GM21786 (cell line): Measurements from ENCODE around the gene CD4.
"Not testable (repeated sequence)": the region's sequence is repeated elsewhere in the genome, so short reads cannot be mapped to it uniquely, and the experiment has no call there.

ENCODE experiments used
- ATAC-seq: cut with Tn5 transposase; IDR thresholded peaks from one replicate; pipeline ENCODE4 v1.9.1; 2021; ENCODE audit not compliant: unreplicated experiment

Gene CD4

GRCh38 chr12:6788972-6789924, at the start of gene CD4:
TSS of gene CD4 (plus strand) at chr12:6789528. CDS start at chr12:6800139, 10,611 bp downstream.
- ATAC-seq: no peak

DNA sequence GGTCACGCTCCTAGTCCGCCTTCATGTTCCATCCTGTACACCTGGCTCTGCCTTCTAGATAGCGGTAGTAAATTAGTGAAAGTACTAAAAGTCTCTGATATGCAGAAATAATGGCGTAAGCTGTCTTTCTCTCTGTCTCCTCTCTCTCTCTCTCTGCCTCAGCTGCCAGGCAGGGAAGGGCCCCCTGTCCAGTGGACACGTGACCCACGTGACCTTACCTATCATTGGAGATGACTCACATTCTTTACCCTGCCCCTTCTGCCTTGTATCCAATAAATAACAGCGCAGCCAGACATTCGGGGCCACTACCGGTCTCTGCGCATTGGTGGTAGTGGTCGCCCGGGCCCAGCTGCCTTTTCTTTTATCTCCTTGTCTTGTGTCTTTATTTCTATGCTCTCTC, 47.2 kb upstream of the CD4 start:
- ATAC-seq: not testable (repeated sequence)

- ATAC-seq: no peak
Observed at GRCh38 chr12:6742834-6743233, 46.5 kb upstream of the CD4 start.

DNA sequence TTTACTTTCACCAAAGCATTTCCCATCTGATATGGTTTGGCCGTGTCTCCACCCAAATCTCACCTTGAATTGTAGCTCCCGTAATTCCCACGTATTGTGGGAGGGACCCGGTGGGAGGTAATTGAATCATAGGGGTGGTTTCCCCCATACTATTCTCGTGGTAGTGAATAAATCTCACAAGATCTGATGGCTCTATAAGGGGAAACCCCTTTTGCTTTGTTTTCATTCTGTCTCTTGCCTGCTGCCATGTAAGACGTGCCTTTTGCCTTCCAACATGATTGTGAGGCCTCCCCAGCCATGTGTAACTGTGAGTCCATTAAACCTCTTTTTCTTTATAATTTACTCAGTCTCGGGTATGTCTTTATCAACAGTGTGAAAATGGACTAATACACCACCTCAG, 46.0 kb upstream of the CD4 start:
- not testable (repeated sequence) for ATAC-seq

DNA sequence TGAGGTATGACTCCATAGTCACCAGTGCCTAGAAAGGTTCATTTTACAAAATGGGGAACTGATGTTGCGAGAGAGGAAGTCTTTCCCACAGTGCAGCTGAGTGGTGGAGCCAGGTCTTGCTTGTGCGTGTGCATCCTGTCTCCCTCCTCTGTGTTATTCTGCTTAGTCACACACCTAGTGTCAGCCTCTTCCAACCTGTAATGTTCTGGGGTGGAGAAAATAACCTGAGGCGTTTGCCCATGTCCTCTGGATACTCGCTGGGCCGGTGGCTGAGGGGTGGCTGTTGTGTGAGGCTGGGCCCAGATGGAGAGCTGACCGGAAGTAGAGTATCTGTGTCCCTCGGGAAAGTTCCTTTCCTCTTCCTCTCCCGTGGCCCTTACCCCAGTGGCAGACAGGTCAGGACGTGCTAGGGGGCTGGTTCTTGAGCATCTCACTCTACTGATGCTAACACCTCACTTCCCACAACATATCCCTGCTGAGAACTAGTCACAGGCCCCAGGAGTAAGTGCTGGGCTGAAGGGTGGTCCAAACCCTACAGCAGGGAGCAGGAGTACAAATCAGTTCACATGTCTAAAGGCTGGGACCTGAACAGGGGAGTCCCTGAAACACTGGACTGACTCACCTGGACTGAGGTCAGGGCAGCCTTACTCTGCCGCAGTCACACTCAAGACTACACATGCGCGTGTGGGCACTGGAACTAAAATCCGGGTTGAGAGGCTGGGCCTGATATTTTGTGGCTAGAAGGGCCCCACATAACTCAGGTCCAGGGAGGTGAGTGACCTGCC, 43.4 kb upstream of the CD4 start:
- ATAC-seq: no peak

DNA sequence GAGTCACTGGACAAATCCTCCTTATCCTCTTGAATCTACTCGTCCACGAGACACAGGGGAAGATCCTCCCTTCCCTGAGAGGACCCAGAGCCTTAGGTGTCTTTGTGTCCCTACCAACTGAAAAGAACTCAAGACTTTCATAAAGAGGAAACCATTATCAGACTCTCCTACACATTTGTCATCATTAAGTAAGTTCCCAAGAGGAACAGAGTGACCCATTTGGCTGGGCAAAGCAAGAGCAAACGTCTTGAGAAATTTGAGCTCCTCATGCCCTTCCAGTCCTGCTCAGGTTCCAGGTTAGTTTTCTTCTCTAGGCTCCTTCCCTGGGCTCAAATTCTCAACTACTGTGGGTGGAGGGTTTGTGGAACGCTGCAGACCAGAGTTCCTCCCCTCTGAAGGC, 42.1 kb upstream of the CD4 start:
- ATAC-seq: no peak

DNA sequence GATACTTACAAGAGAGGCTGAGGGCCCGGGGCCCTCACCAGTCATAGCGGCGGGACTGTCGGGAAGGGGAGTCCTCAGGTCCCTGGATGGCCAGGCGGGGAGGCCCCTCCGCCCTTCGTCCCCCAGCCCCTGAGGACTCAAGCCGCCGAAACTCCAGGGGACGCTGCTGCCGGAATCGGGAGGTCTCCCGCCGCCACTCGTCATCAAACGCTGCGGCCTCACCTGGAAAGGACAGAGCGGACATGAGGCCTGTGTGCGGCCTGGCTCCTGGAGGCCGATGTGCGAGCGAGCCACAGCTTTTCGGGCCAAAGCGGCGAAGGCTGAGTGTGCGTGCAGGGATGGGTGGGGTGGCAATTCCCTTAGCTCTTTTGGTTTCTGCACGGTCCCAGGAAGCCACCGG, 40.6 kb upstream of the CD4 start:
- ATAC-seq: no peak

DNA sequence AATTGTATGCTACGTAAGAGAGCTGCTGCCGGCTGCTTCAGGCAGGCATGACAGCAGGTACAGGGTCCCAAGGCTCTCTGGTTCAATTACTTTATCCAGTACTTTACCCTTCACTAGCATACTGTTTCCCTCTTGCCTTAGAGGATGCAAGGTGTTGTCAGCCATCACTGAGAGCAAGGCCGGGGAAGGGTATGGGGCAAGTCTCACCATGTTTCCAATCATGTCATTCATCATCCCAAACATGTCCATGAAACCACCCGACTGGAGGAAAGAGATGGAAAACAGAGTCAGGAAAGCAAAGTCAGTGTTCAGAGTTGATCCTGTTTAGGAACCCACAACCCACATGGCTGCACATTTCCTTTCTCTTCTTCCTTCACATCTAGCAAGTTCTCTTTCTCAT, 38.8 kb upstream of the CD4 start:
- ATAC-seq: no peak

DNA sequence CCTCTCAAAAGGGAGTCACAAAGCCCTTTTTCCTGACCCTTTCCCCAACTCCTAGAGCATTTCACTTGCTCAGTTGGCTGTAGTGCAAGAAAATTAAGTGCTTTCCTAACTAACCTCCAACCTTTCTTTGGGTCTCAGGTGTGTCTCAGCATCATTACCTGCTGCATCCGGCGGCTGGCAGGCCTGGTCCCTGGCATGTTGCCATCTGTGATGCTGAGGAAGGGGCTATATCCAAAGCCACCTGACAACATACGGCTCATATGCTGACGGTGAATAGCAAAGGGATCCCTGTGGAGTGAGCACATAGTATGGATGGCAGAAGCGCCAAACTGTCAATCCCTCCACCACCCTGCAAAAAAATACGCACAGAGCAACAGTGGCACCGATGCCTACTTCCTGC, 37.6 kb upstream of the CD4 start:
- ATAC-seq: no peak

DNA sequence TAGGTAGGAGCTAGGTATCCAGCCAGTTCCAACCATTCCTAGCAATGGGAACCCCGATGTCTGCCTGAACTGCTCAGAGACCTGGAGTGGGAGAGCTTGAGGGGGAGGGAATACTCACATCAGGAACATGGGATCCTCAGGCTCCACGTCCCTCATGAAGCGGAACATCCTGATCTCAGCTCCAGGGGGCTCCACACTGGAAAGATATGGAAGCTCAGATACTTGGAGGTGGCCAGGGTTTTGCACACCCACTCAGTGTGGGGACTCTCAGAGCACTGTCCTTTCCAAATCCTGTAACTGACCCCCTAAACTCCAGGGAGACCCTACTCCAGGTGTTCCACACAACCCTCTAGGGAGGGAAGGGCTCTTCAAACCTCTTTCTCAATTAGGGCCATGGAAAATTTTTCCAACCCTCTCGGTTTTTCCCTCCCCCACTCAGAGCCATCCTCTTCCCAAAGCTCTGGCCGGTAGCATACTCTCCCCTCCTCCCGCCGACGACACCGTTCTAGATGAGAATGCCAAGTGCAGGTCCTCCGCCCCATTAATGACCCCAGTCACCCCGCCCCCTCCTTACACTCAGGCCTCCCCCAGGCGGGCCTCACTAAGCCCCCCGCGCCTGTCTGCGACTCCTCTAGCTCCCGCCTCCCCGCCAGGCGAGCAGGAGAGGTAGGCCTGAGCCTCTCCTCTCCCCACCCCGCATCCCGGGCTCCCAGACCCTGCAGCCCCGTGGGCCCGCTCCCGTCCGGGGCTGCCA, 37.0 kb upstream of the CD4 start:
- no peak for ATAC-seq

- peak; percentile 93 for ATAC-seq
Observed at GRCh38 chr12:6752921-6753771, 36.2 kb upstream of the CD4 start, which contains the start of gene MLF2. TSS of gene MLF2 (minus strand) at chr12:6753141. CDS start at chr12:6752334, 807 bp downstream.

DNA sequence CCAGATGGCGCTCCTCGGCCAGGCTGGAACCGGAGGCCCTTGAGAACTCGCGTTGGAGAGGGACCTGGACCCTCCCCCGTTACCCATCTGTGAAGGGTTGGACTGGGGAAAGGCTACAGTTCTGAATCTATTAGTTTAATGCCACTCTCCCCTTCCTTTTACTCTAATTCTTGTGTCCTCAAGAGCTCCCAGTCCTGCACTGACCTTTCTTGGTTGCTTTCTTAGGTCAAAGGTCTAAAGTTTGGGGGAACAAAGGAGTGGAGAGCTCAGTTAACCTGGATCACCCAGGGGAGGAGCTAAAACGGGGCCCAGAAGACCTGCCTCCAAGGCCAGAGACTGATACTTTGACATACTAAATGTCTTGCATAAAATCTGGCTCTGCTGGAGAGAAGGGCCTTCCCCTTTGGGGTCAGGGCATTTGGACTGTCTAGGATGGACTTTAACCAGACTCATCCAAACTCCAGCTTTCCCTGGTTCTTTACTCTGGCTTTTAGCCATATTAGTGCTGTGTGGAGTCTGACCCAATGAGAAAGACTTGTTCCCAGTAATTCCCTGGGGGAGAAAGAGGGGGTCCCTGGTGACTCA, 35.5 kb upstream of the CD4 start:
- no peak for ATAC-seq

DNA sequence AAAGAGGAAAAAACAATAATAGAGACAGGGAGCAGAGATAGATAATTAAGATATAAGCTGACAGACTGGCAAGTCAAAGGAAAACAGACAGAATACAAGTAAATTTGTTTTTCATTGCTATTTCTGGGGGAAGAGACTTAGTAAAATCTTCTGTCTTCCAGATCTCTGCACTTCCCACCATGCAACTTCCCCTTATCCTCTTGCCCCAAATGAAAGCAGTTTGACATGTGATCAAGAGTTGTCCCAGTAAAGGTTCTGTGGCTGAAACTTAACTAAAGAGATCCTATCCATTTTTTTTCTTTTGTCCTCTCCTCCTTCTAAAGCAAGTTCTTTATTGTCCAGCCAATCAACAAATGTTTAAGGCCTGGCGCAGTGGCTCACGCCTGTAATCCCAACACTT, 34.9 kb upstream of the CD4 start:
- no peak for ATAC-seq

DNA sequence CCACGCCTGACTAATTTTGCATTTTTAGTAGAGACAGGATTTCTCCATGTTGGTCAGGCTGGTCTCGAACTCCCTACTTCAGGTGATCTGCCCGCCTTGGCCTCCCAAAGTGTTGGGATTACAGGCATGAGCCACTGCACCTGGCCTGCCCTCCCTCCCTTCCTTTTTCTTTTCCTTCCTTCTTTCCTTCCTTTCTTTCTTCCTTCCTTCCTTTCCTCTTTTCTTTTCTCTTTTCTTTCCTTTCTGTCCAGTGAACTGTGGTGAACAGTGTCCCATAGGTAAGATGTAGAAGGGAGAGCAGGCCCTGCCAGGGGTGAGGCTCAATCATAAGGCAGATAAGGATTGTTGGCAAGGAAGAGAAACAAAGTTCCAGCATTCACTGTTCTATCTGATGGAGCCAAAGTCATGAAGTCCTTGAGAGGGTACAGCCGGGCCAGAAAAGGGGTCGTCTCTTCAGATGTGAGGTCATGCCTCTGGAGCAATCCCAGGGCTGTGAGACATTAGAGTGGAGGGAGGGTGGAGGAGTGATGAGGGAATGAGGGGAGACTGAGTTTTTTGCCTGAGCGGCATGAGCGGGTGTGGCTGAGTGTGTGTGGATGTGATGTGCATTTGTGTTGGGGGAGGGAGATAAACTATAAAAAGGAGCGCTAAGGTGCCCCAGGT, 32.2 kb upstream of the CD4 start:
- no peak for ATAC-seq

DNA sequence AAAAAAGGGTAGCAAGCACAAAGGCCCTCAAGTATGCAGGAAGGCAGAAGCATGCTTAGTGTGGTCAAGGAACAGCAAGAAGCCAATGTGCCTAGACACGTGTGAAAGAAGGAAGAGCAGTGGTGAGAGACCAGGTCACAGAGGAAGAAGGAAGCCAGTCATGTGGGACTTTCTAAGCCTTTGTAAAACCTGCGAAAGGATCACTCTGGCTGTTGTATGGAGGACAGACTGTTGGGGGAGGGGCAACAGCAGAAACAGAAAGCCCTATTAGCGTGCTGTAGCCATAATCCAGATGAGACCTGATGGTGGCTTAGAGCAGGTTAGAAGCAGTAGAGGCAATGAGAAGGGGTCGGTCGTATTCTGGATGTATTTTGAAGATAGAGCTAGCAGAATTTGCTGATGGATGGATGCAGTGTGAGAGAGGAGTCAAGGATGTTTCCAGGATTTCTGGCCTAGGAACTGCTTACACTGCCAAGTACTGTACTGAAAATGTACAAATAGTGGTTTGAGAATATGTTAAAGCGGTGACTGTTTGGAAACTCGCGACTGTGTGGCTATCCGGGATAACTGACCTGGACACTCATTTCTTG, 30.7 kb upstream of the CD4 start:
- ATAC-seq: no peak

DNA sequence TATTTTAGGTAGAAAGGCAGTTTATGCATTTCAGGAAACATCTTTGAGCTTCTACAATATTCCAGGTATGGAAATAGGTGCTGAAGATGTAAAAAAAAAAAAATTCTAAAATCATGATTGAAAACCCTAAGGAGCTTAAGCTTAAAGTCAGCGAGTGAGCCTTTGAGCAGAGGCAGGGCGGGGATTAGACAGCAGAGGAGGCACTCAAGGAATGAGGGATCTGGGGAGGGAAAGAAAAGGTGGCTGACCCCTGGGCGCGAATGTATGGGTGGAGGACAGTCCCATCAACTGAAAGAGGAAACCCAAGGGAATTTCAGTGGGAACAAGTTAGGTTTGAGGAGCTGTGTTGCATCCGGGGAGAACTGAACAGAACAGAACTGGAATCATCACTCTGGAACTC, 29.6 kb upstream of the CD4 start:
- ATAC-seq: no peak

- no peak for ATAC-seq
Observed at GRCh38 chr12:6763380-6763779, 25.9 kb upstream of the CD4 start.

DNA sequence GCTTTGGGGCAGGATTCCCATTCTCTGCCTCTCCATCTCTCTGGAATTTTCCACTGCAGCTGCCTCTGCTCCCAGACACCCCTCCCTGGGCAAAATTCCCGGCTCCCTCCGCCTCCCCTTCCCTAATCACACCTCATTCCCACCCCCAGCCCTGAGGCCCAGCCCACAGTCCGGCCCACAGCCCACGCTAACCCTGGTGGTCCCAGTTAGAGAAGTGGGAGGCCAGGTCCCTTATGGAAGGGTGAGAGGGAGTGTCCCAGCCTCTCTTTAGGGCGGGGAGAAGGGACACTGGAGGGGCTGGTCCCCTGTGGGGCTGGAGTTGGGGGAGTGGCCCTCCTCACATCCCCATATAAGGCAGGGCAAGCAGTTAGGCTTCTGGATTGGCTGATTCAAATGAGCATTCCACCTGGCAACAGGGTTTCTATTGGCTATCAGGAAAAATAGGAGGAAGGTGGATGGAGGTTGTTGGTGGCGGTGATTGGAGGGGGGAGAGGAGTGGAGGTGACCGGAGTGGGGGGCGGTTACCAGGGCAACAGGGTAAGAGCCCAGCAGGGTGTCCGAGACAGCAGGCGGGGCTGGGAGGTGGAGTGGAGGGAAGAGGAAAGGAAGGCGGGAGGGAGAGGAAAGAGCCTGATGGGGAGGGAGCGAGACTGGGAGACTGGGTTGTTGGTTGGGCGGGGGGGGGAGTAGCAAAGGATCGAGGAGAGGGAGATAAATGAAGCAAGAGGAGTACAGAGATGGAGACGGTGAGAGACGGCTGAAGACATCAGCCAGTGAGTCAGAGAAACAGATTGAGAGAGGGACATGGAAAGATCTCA, 25.1 kb upstream of the CD4 start:
- peak; percentile 81 for ATAC-seq
